ENCODE results near the gene RBM38. TPM values are rescaled to one million over a fixed set of nuclear protein-coding genes. Genes with fewer than 3 reads are reported as not detected.

Gene RBM38
- total and polyA plus RNA-seq, 9 of the 15 experiments (the other 6 are each of a cell fraction or from before 2014, with no cell fraction given), result 0.28 to 82.4 (median 33.2) TPM

GRCh38 chr20:57414867-57415592, 23.8 kb downstream of the RBM38 start (continued):
- TF ChIP-seq SAP30 (IDR thresholded peaks at IDR 0.05; ENCODE audit: borderline replicate concordance, insufficient read depth, low read depth, low read length, poor library complexity, severe bottlenecking) (peak; percentile 41), REST (IDR thresholded peaks at IDR 0.05; ENCODE audit: borderline replicate concordance) (no peak), REST (CRISPR knock-in tag; IDR thresholded peaks at IDR 0.05; ENCODE audit: low read depth) (0 out of 2 replicates have a peak, but pooled peaks have one; percentile 22), FOS (IDR thresholded peaks at IDR 0.05; ENCODE audit: extremely low read depth, insufficient read length) (no peak), TOE1 (IDR thresholded peaks at IDR 0.05; ENCODE audit: borderline replicate concordance) (no peak; the same call in 1 of the 2 replicates), TOE1 (CRISPR knock-in tag; IDR thresholded peaks at IDR 0.05; ENCODE audit: borderline replicate concordance, low read depth) (no peak), TAF9B (IDR thresholded peaks at IDR 0.05; ENCODE audit: partially characterized antibody) (no peak), RBM22 (IDR thresholded peaks at IDR 0.05; ENCODE audit: low read depth, low read length, poor library complexity, severe bottlenecking) (no peak), IFI16 (CRISPR knock-in tag; IDR thresholded peaks at IDR 0.05) (no peak), HDAC6 (IDR thresholded peaks at IDR 0.05; ENCODE audit: low read depth, low read length) (no peak), MAZ (CRISPR knock-in tag; conservative IDR thresholded peaks at IDR 0.05 in 1 of 2, IDR thresholded peaks at IDR 0.05 in 1 of 2) (peak in 1 of 2 experiments; percentile 85; a peak in 2 of 4 replicates), MCM7 (IDR thresholded peaks at IDR 0.05) (no peak), U2AF1 (optimal IDR thresholded peaks at IDR 0.05; ENCODE audit: low read depth, low read length) (no peak), ARID1B (IDR thresholded peaks at IDR 0.05) (peak; percentile 86), HDAC3 (IDR thresholded peaks at IDR 0.05; ENCODE audit: borderline replicate concordance, partially characterized antibody) (no peak), BACH1 (tag; IDR thresholded peaks at IDR 0.05) (0 out of 2 replicates have a peak, but pooled peaks have one; percentile 37), ZFP30 (CRISPR knock-in tag; IDR thresholded peaks at IDR 0.05; ENCODE audit: borderline replicate concordance) (no peak), SNAPC5 (CRISPR knock-in tag; IDR thresholded peaks at IDR 0.05) (no peak), HMG20A (CRISPR knock-in tag; conservative IDR thresholded peaks at IDR 0.05) (no peak), NR1H2 (CRISPR knock-in tag; IDR thresholded peaks at IDR 0.05) (no peak)
